C1 segment of cervical spinal cord (tissue), 14 donors: Measurements from ENCODE around the gene STK33.

Experiments used
- DNase-seq, 14 donors: peaks; one replicate each; lab custom pipeline; 2025; lab: John Stamatoyannopoulos, UW

STK33 gene

GRCh38 chr11:8593935-8594909, at the start of gene STK33:
TSS of gene STK33 (minus strand) at chr11:8594228. CDS start at chr11:8474905, 119,323 bp downstream.
- peak in 6 of 14 donors; percentile 6 to 59 (median 40) for DNase-seq

DNA sequence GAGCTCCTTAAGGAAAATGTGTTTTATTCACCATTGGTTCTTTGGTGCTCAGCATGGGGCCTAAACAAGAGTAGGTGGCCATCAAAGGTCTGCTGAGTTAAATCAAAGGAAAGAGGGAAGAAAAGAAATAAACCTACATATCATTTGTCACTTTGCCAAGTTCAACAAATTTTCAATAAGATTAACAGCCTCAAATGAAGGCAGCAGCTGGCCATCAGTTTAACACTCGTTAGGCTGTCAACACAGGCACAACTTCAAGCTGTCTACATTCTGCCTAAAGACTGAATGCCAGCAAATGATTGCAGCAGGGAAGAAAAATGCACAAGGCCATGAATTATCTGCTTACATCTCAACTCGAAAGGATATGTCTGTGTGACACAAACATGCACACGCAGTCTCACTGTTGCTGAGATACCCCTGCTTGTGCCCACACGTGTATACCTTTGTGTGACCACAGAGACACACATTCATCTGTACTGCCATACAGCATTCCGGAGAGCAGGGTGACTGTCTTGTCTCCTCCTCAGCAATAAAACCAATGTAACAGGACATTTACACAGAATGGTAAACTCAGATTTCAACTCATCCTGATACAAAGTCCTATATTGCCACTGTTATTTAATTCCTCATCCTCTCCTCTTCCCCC, 48.3 kb upstream of the STK33 start:
- no peak for DNase-seq

DNA sequence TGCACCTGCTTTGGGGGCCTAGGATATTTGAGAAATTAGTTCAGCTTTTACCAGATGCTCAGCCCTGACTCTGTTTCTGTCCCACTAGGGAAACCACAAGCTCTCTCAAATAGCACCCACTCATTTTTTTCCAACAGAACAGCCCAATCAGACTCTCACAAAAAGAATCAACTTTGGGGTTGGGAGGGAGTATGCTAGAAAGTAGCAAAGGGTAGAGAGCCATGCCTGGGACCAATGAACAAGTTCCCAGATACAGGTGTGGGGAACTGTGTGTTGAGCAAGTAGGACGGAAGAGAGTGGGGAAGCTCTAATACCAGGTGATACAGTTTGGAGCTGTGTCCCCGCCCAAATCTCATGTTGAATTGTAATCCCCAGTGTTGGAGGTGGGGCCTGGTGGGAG, 47.3 kb upstream of the STK33 start:
- DNase-seq = no peak

DNA sequence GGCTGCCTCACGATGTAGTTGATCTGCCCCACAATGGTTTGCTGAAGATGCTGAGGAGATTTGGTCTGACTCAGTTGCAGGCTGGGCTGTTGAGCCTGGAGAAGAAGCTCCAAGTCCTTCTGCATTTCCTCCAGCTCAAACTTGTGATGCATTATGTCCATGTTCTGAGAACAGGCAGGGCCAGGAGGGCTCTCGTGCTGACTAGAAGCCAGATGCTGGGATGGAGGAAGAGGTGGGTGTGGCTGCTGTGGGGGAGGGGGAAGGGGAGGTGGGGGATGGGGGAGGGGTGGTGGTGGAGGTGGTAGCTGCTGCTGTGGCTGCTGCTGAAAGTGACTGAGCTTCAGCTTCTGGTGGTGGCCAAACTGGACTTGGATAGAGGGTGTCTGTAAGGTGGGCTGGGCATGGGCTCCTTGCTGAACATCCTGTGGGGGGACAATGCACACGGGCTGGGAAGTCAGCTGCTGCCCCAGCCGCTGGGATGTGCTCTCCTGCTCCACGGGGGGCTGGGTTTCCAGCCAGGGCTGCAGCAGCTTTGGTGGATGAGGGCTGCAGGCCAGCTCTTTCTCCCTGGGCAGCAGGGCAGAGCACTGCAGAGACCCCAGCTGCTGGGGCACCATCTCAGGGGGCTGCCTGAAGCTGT, 46.4 kb upstream of the STK33 start:
- DNase-seq = no peak

- DNase-seq = no peak
These were observed 45.6 kb upstream of the STK33 start for GRCh38 chr11:8639655-8640054.

GRCh38 chr11:8638300-8638699, 44.3 kb upstream of the STK33 start:
- DNase-seq = no peak

DNA sequence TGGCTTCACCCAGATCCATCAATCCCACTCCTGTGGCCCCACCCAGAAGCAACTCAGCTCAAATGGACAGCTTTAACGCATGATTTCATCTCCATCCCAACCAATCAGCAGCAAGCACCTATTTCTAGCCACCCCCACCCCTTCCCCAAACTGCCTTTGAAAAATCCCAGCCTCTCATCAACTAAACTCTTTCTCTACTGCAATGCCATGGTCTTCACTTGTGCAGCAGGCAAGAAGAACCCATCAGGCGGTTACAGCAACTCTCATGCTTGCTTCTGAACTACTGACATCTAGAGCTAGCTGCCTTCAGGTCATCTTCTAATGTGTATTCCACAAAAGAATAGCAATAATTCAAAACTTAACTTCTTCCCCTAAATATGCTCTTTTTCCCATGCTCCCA, 42.1 kb upstream of the STK33 start:
- DNase-seq = no peak

GRCh38 chr11:8634498-8634897, 40.5 kb upstream of the STK33 start:
- DNase-seq = no peak

DNA sequence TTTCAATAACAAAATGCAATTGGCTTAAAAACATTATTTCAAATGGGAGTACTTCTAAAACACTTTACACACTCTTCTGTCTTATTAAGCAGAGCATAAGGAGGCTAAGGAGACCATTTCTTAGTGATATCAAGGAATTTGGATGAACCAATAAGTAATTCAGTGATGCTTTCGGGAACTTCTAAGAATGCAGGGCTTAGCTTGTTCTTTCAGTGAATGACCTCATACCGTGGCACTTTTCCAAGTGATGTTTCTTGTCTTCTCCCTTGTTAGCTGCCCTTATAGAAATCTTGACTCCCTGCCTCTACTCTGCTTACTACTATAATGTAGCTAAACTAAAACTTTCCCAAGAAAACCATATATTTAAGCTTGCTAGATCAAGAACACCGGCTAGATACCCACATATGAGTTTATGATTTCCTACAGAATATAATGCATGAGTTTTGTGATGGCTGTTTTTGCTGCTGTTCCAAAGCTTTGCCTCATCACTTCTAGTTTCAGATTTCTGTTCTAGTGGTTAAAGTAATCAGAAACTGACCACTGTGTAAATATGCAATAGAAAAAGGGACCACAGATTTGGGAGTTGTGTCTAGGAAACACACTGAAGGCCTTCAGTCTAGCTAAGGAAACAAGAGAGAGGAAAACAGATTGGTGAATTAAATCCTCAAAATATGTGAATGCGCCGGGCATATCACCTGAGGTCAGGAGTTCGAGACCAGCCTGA, 37.5 kb upstream of the STK33 start:
- DNase-seq = no peak

- no peak for DNase-seq
These were observed 30.7 kb upstream of the STK33 start for GRCh38 chr11:8624698-8625097.

DNA sequence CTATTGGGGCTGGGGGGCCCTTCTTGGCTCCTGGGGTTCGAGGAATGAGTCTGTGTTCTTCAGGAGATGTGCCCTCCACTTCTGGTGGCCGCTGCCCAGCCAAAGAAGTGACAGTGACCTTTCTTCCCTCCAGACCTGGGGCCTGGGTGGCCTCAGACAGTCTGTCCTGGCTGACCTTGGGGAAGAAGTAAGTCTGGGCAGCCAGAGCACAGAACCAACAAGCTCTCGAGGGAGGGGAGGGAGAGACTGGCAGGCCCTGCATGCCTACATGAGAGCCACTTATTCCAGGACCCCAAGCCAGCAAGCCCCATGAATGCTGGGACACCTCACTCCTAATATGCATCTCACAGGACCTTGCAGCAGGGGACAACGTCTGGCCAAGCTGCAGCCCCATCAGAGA, 27.1 kb upstream of the STK33 start:
- DNase-seq = no peak

DNA sequence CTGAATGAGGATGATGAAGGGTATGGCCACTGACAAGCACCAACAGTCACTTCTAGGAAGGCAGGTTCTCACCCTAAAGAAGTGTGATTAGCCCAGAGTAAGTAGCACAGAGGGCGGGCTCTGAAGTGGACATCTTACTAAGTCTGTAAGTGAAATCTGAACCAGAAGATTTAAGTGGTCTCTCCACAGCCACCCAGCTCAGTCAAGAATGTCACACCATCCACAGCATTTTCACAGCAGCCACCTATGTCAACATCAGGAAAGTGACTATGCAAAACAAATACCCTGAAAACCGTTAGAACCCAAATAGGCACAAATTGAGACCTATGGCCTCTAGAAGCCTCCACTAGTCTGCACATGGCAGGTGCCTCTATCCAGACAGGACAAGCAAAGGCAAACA, 23.0 kb upstream of the STK33 start:
- DNase-seq = no peak

- DNase-seq = no peak
These were observed 21.4 kb upstream of the STK33 start for GRCh38 chr11:8615291-8616032.

- no peak for DNase-seq
These were observed 20.5 kb upstream of the STK33 start for GRCh38 chr11:8614497-8614896.

DNA sequence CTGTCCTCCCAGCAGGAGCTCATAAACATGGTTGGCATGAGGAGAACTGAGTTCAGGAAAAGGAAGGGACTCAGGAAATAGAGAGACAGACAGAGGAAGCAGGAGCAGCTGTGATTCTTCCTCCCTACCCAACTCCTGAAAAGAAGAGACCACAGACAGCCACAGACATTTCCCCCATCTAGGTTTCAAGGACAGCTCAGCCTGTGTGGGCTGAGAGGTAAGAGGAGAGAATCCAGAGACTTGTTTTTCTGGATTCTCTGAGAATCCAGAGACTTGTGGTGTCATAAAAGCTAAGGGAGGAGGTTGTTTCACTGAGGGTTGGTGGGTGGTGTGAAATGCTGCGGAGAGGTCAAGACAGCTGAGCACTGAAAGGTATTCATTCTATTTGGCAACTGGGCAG, 19.0 kb upstream of the STK33 start:
- no peak for DNase-seq

DNA sequence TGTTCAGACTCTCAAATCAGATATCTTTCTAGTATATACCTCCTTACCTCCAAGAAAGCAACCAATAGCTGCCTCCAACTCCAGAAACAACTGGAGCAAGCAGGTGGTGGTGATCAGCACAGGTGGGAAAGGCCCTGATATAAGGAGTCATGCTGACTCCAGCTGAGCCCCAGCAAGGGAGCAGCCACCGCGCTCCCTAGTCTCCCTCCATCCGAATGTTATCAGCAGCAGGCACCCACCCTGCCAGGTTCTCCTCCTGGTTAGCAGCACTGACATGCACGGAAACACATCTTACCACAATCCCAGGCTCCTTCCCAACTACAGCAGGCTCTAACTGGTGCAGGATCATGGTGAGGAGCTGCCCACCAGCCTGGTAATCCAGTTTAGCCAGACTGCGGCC, 18.5 kb upstream of the STK33 start:
- DNase-seq = no peak

- no peak for DNase-seq
These were observed 16.6 kb upstream of the STK33 start for GRCh38 chr11:8610532-8611116.

- no peak for DNase-seq
These were observed 14.6 kb upstream of the STK33 start for GRCh38 chr11:8608652-8609051.

- no peak for DNase-seq
These were observed 12.0 kb upstream of the STK33 start for GRCh38 chr11:8605971-8606563.

DNA sequence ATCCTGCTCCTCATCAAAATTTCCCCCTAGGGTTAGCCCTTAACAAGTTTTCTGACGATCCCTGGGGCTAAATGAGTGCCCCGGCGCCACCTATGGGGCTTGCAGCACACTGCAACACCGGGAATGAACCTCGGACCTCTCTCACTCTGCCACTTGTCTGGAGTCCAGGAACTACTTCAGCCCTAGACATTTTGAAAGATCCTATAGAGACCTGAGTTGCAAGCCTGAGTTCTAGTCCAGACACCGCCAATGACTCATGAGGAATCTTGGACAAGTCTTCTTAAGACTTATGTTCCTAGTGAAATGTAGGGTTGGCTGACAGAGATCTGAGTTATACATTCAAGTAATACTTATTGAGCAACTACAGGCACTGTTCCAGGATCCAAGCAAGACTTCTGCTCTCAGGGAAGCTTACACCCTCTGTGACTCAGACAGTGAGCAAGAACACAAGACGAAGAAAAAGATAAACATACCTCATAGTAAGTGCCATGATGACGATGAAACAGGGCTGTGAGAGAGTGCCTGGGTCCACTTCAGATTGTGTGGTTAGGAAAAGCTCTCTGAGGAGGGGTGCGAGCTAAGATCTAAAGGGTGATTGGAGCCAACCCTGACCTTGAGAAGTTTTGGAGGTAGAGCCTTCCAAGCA, 10.2 kb upstream of the STK33 start:
- no peak for DNase-seq
